Frontal cortex (tissue), 4 donors: Measurements from ENCODE around the gene ANK3. TPM values are rescaled to one million over a fixed set of nuclear protein-coding genes. Genes with fewer than 3 reads are reported as not detected.
A peak's percentile ranks its signal among the peaks of the same experiment; 100 is the strongest.

ENCODE experiments used
- DNase-seq, 2 donors: peaks; one replicate each; pipeline ENCODE4 v3.0.0; 2012; ENCODE audit warnings: low spot score in 2 of 2
- FAIRE-seq: peaks from 2 replicates; lab custom pipeline; 2012; peaks lifted over from hg19 to GRCh38; lab: Jason Lieb, UNC
- total RNA-seq: library from RNA; depleted of rRNA; stranded (reverse); fragments of >200 nt; gene quantifications from one replicate; pipeline ENCODE4 v1.2.3, GENCODE V29; 2014
- donor health status: control.
- donor health status: control.
- donor health status: control.

Gene ANK3
- total RNA-seq = 205 TPM

GRCh38 chr10:60389413-60390025, at the start of gene ANK3:
ANK3 (minus strand) TSS chr10:60389875; CDS start chr10:60389538, 337 bp downstream.
- FAIRE-seq (no peak), DNase-seq (no peak)

GRCh38 chr10:60434418-60435046, 44.9 kb upstream of the ANK3 start:
- peak; percentile 16 to 36 for DNase-seq
- peak; percentile 98 for FAIRE-seq

- FAIRE-seq = no peak
Observed at GRCh38 chr10:60433684-60434083, 44.0 kb upstream of the ANK3 start.

GRCh38 chr10:60430836-60431597, 41.3 kb upstream of the ANK3 start:
- FAIRE-seq (no peak), DNase-seq (no peak)

More at GRCh38 chr10:60433684-60434083, 44.0 kb upstream of the ANK3 start:
- DNase-seq = no peak

GRCh38 chr10:60430017-60430416, 40.3 kb upstream of the ANK3 start:
- FAIRE-seq (no peak), DNase-seq (no peak)

- DNase-seq (no peak), FAIRE-seq (no peak)
Observed at GRCh38 chr10:60429084-60429849, 39.6 kb upstream of the ANK3 start.

GRCh38 chr10:60428387-60428737, 38.7 kb upstream of the ANK3 start:
- no peak for DNase-seq
- no peak for FAIRE-seq

- DNase-seq = no peak
- FAIRE-seq = no peak
Observed at GRCh38 chr10:60427709-60428386, 38.2 kb upstream of the ANK3 start.

- FAIRE-seq (no peak), DNase-seq (no peak)
Observed at GRCh38 chr10:60427148-60427547, 37.5 kb upstream of the ANK3 start.

GRCh38 chr10:60426425-60426824, 36.8 kb upstream of the ANK3 start:
- DNase-seq = no peak
- FAIRE-seq = no peak

- DNase-seq = no peak
- no peak for FAIRE-seq
Observed at GRCh38 chr10:60425392-60426110, 35.9 kb upstream of the ANK3 start.

- FAIRE-seq (no peak), DNase-seq (no peak)
Observed at GRCh38 chr10:60424971-60425370, 35.3 kb upstream of the ANK3 start.

GRCh38 chr10:60423920-60424319, 34.2 kb upstream of the ANK3 start:
- DNase-seq = no peak
- no peak for FAIRE-seq

GRCh38 chr10:60422809-60423208, 33.1 kb upstream of the ANK3 start:
- FAIRE-seq = no peak
- no peak for DNase-seq

- FAIRE-seq = no peak
- no peak for DNase-seq
Observed at GRCh38 chr10:60420991-60421894, 31.6 kb upstream of the ANK3 start.

- no peak for DNase-seq
- FAIRE-seq = no peak
Observed at GRCh38 chr10:60419249-60419648, 29.6 kb upstream of the ANK3 start.

GRCh38 chr10:60417901-60418300, 28.2 kb upstream of the ANK3 start:
- no peak for DNase-seq
- no peak for FAIRE-seq

GRCh38 chr10:60417024-60417423, 27.3 kb upstream of the ANK3 start:
- DNase-seq (no peak), FAIRE-seq (no peak)
